OCI-LY1 (cell line): ENCODE data around the gene UNC5CL.

Experiments used
- CTCF ChIP-seq: fragments of 200-600 bp; sonication (generic), shearing (Covaris generic); IDR thresholded peaks from 2 replicates; pipeline ENCODE4 v1.5.1; 2017; ENCODE audit warnings: mild to moderate bottlenecking, antibody characterized with exemption, low read length, moderate library complexity, mixed read lengths
- EZH2 ChIP-seq: fragments of 200-600 bp; sonication (generic), shearing (Covaris generic); IDR thresholded peaks from 2 replicates; pipeline ENCODE4 v1.8.0; 2017; ENCODE audit warnings: borderline replicate concordance, mixed run types, mild to moderate bottlenecking, antibody characterized with exemption, low read length, moderate library complexity, mixed read lengths

- TF ChIP-seq CTCF (no peak), EZH2 (no peak)
Measured at GRCh38 chr6:41073203-41073967, 34.4 kb upstream of the UNC5CL start.
